Upper lobe of left lung (tissue), 6 donors: ENCODE measurements around the gene PPM1A. TPM values are rescaled to one million over a fixed set of nuclear protein-coding genes. Genes with fewer than 3 reads are reported as not detected.
A peak's percentile ranks its signal among the peaks of the same experiment; 100 is the strongest.

Source experiments
- ATAC-seq, 2 donors: fragments of 200-7000 bp; cut with Tn5 transposase; one replicate each; pipeline ENCODE4 v1.9.1; 2022; ENCODE audit warnings: mild to moderate bottlenecking in 2 of 2, moderate library complexity in 2 of 2; ENCODE audit not compliant: low FRiP score in 2 of 2
- DNase-seq, 2 donors: peaks; one replicate each; pipeline ENCODE4 v3.0.0-alpha.2; 2019 to 2020
- H3K27ac ChIP-seq, 4 donors: fragments of 200-600 bp; sonication (generic); one replicate each; pipeline ENCODE4 v1.5.1; 2016 to 2019
- H3K27me3 ChIP-seq, 4 donors: fragments of 200-600 bp; sonication (generic); one replicate each; pipeline ENCODE4 v1.5.1; 2017 to 2019
- H3K36me3 ChIP-seq, 4 donors: fragments of 200-600 bp; sonication (generic); one replicate each; pipeline ENCODE4 v1.5.1; 2016 to 2019
- H3K4me1 ChIP-seq, 4 donors: fragments of 200-600 bp; sonication (generic); one replicate each; pipeline ENCODE4 v1.5.1; 2018 to 2019
- H3K4me3 ChIP-seq, 4 donors: fragments of 200-600 bp; sonication (generic); one replicate each; pipeline ENCODE4 v1.5.1; 2017 to 2019; ENCODE audit warnings: mild to moderate bottlenecking in 2 of 4, moderate library complexity in 1 of 4
- H3K9me3 ChIP-seq, 4 donors: fragments of 200-600 bp; sonication (generic); one replicate each; pipeline ENCODE4 v1.5.1; 2018 to 2019
- EP300 ChIP-seq, 4 donors: sonication (generic); formaldehyde crosslinking; IDR thresholded peaks; one replicate each; pipeline ENCODE4 v1.5.1; 2017; ENCODE audit warnings: antibody characterized with exemption in 4 of 4, control low read depth in 2 of 4
- POLR2A ChIP-seq, 4 donors: fragments of 450-650 bp; IDR thresholded peaks; one replicate each; pipeline ENCODE4 v1.5.1; 2016 to 2017; ENCODE audit warnings: antibody characterized with exemption in 4 of 4, mild to moderate bottlenecking in 2 of 4
- POLR2AphosphoS5 ChIP-seq, 2 donors: sonication (generic); formaldehyde crosslinking; IDR thresholded peaks; one replicate each; pipeline ENCODE4 v1.5.1; 2017; ENCODE audit warnings: antibody characterized with exemption in 2 of 2
- WGBS, 2 donors: methylation state at CpG; one replicate each; pipeline ENCODE4 v1.1.5; 2017 to 2018; 5-methylcytosine and 5-hydroxymethylcytosine counted together
- total RNA-seq, 6 donors: library from RNA; depleted of rRNA in 4 of 6; stranded (reverse); fragments of >200 nt in 4 of 6; gene quantifications; one replicate each; pipeline versions ENCODE4 v1.1.0 to v1.2.1, GENCODE V29; 2016 to 2021
- TF ChIP-seq, protein P1 (sequence below), 6 experiments: fragments of 450-650 bp in 4 of 6; fragments of 200-600 bp in 2 of 6; sonication (generic) in 2 of 6; IDR thresholded peaks; one replicate each; pipeline ENCODE4 v1.5.1; 2016 to 2019; ENCODE audit warnings: antibody characterized with exemption in 6 of 6
- donor health status: DM: no; HTN: no; CAD: no; lungs with moderate emphysema.
- donor health status: DM: no; HTN: yes; CAD: no; lungs with severe emphysema.

Gene PPM1A
- total RNA-seq, 6 donors from 2014 or later, result 20.5 to 71.8 (median 43.7) TPM

- 1% methylated on average over 29 of the region's 107 CpGs; no CpG with 5 or more reads in 1 of the 2 donors for WGBS, 2 donors
- Histone ChIP-seq H3K9me3 (no peaks in the 10 kb centered on the region), H3K27ac (peak overlapping the region; percentile 98 to 100 (median 99)), H3K27me3 (no peaks in the 10 kb centered on the region), H3K4me1 (peaks cover 32 to 40% (median 37%) of the 10 kb centered on the region in 4 donors), H3K36me3 (no peaks in the 10 kb centered on the region), H3K4me3 (peak overlapping the region; percentile 78 to 93 (median 84))
- ATAC-seq (peak in 1 of 2 donors; percentile 69), DNase-seq (peak; percentile 76 to 94)
- TF ChIP-seq POLR2AphosphoS5 (IDR thresholded peaks at IDR 0.05) (no peak), EP300 (IDR thresholded peaks at IDR 0.05) (no peak), POLR2A (IDR thresholded peaks at IDR 0.05) (peak in 1 of 4 donors; percentile 32)
- TF ChIP-seq, protein P1, sequence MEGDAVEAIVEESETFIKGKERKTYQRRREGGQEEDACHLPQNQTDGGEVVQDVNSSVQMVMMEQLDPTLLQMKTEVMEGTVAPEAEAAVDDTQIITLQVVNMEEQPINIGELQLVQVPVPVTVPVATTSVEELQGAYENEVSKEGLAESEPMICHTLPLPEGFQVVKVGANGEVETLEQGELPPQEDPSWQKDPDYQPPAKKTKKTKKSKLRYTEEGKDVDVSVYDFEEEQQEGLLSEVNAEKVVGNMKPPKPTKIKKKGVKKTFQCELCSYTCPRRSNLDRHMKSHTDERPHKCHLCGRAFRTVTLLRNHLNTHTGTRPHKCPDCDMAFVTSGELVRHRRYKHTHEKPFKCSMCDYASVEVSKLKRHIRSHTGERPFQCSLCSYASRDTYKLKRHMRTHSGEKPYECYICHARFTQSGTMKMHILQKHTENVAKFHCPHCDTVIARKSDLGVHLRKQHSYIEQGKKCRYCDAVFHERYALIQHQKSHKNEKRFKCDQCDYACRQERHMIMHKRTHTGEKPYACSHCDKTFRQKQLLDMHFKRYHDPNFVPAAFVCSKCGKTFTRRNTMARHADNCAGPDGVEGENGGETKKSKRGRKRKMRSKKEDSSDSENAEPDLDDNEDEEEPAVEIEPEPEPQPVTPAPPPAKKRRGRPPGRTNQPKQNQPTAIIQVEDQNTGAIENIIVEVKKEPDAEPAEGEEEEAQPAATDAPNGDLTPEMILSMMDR (IDR thresholded peaks at IDR 0.05), result peak in 2 of 6 experiments; percentile 16 to 23
These were observed 568 bp downstream of the PPM1A start for GRCh38 chr14:60249321-60250256.

GRCh38 chr14:60250257-60251035, 1.4 kb downstream of the PPM1A start:
- TF ChIP-seq POLR2AphosphoS5 (IDR thresholded peaks at IDR 0.05) (no peak), EP300 (IDR thresholded peaks at IDR 0.05) (no peak), POLR2A (IDR thresholded peaks at IDR 0.05) (no peak)
- TF ChIP-seq, protein P1 (IDR thresholded peaks at IDR 0.05), result no peak
- peaks cover 32 to 40% (median 37%) of the 10 kb centered on the region in 4 donors for H3K4me1 ChIP-seq
- H3K36me3 ChIP-seq, result no peaks in the 10 kb centered on the region
- peak overlapping the region; percentile 78 to 93 (median 80) for H3K4me3 ChIP-seq
- WGBS, 2 donors, result 17 to 21% methylated on average over 9 of the region's 9 CpGs
- peak in 1 of 2 donors; percentile 36 for DNase-seq
- H3K27me3 ChIP-seq, result no peaks in the 10 kb centered on the region
- H3K27ac ChIP-seq, result peak overlapping the region; percentile 98 to 100 (median 99)
- H3K9me3 ChIP-seq, result no peaks in the 10 kb centered on the region
- ATAC-seq, result no peak

DNA sequence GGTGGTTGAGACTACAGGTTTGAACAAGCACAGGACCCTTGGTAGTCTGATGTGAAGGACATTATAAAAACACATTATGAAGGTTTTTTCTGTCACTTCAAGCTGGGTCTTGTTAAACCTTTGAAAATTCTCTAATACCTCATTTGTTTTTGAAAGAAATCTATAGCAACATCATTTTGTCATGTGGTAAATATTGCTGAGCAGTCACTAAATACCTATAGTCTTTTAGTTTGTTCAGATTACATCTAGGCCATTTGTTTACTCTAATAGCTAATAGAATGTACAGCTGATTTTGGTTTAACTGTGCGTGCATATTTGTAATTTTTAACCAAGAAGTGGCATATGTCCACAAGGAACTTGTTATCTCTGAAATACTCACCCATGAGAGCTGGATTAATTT, 2.9 kb downstream of the PPM1A start:
- 49 to 59% methylated on average over 1 of the region's 1 CpG for WGBS, 2 donors
- Histone ChIP-seq H3K4me1 (peaks cover 32 to 40% (median 38%) of the 10 kb centered on the region in 4 donors), H3K4me3 (no peak overlapping the region)

DNA sequence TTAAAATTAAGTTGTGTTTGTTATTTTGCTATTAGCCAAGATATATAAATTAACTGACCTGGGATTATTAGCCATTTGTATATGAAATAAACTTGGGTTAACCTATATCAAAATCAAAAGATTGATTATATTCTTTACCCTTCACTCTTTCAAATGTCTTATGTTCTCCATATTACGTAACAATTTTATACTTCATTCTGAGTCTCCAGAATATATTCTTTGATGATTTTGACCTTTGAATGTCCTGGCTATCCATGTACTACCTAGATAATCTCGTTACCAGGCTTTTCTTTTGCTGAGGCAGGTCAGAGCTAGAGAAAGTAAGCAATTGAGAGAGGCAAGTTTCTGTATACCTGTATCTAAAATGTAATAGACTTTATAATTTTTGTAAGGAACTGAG, 3.6 kb downstream of the PPM1A start:
- ATAC-seq (no peak), DNase-seq (no peak)
- 82 to 88% methylated on average over 2 of the region's 2 CpGs for WGBS, 2 donors

More for the DNA sequence above, 2.9 kb downstream of the PPM1A start:
- Histone ChIP-seq H3K27ac (no peak overlapping the region), H3K36me3 (no peaks in the 10 kb centered on the region), H3K27me3 (no peaks in the 10 kb centered on the region), H3K9me3 (no peaks in the 10 kb centered on the region)
- no peak for ATAC-seq
- no peak for TF ChIP-seq POLR2AphosphoS5 (IDR thresholded peaks at IDR 0.05)
- TF ChIP-seq, protein P1 (IDR thresholded peaks at IDR 0.05), result no peak
- TF ChIP-seq POLR2A (IDR thresholded peaks at IDR 0.05), result no peak
- TF ChIP-seq EP300 (IDR thresholded peaks at IDR 0.05), result no peak
- no peak for DNase-seq

More for the DNA sequence above, 3.6 kb downstream of the PPM1A start:
- Histone ChIP-seq H3K4me1 (peaks cover 32 to 43% (median 39%) of the 10 kb centered on the region in 4 donors), H3K36me3 (no peaks in the 10 kb centered on the region), H3K9me3 (no peaks in the 10 kb centered on the region), H3K27ac (no peak overlapping the region), H3K27me3 (no peaks in the 10 kb centered on the region), H3K4me3 (no peak overlapping the region)
- TF ChIP-seq, protein P1 (IDR thresholded peaks at IDR 0.05), result no peak
- TF ChIP-seq POLR2AphosphoS5 (IDR thresholded peaks at IDR 0.05), result no peak
- TF ChIP-seq POLR2A (IDR thresholded peaks at IDR 0.05), result no peak
- no peak for TF ChIP-seq EP300 (IDR thresholded peaks at IDR 0.05)
